Suprapubic skin (tissue), 4 donors: ENCODE measurements around the gene LPAR5.

Experiments
- POLR2A ChIP-seq, 2 donors: fragments of 450-650 bp; IDR thresholded peaks; one replicate each; pipeline ENCODE4 v1.6.1; 2017; ENCODE audit warnings: antibody characterized with exemption in 2 of 2, mild to moderate bottlenecking in 2 of 2, moderate library complexity in 2 of 2
- POLR2AphosphoS5 ChIP-seq, 3 donors: sonication (generic); formaldehyde crosslinking; IDR thresholded peaks; one replicate each; pipeline ENCODE4 v1.6.1; 2017; ENCODE audit warnings: antibody characterized with exemption in 3 of 3
- TF ChIP-seq, protein P1 (sequence below), 2 donors: fragments of 200-600 bp in 1 of 2; fragments of 450-650 bp in 1 of 2; sonication (generic) in 1 of 2; IDR thresholded peaks; one replicate each; pipeline ENCODE4 v1.5.1; 2016 to 2019; ENCODE audit warnings: antibody characterized with exemption in 2 of 2, mild to moderate bottlenecking in 1 of 2, moderate library complexity in 1 of 2

DNA sequence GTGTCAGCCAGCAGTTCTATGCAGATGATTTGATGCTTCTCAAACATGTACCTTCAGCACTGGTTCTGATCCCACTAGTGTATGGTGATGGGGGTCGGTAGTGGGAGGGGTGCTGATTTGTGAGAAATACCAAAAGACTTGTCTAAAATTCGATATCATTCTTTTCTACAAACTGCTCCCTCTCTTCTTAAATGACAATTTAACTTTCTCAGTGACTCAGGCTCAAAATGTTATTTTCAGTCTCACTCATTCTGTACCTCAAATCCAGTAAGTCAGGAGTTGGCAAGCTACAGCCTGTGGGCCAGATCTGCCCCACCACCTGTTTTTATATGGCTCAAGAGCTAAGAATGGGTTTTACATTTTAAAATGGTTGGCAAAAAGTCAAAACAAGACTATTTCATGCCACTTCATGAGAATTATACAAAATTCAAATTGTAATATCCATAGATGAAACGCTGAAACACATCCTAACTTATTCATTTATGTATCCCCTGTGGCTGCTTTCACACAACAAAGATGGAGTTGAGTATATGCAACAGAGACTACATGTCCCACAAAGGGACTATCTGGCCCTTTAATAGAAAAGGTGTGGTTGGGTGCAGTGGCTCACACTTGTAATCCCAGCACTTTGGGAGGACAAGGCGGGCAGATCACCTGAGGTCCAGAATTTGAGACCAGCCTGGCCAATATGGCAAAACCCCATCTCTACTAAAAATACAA is 61.0 kb downstream of the LPAR5 start:
- TF ChIP-seq, protein P1, sequence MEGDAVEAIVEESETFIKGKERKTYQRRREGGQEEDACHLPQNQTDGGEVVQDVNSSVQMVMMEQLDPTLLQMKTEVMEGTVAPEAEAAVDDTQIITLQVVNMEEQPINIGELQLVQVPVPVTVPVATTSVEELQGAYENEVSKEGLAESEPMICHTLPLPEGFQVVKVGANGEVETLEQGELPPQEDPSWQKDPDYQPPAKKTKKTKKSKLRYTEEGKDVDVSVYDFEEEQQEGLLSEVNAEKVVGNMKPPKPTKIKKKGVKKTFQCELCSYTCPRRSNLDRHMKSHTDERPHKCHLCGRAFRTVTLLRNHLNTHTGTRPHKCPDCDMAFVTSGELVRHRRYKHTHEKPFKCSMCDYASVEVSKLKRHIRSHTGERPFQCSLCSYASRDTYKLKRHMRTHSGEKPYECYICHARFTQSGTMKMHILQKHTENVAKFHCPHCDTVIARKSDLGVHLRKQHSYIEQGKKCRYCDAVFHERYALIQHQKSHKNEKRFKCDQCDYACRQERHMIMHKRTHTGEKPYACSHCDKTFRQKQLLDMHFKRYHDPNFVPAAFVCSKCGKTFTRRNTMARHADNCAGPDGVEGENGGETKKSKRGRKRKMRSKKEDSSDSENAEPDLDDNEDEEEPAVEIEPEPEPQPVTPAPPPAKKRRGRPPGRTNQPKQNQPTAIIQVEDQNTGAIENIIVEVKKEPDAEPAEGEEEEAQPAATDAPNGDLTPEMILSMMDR (IDR thresholded peaks at IDR 0.05), result no peak
- TF ChIP-seq POLR2A (IDR thresholded peaks at IDR 0.05) (no peak), POLR2AphosphoS5 (IDR thresholded peaks at IDR 0.05) (no peak)
